Suprapubic skin (tissue), 4 donors: ENCODE measurements around the gene DYNLT1. TPM values are rescaled to one million over a fixed set of nuclear protein-coding genes. Genes with fewer than 3 reads are reported as not detected.

Experiments used
- DNase-seq, 2 donors: peaks; one replicate each; pipeline ENCODE4 v3.0.0-alpha.2; 2019; ENCODE audit warnings: low spot score in 2 of 2
- H3K27ac ChIP-seq: fragments of 200-600 bp; sonication (generic); one replicate; pipeline ENCODE4 v1.5.1; 2019
- H3K27me3 ChIP-seq: fragments of 200-600 bp; sonication (generic); one replicate; pipeline ENCODE4 v1.5.1; 2019
- H3K36me3 ChIP-seq: fragments of 200-600 bp; sonication (generic); one replicate; pipeline ENCODE4 v1.5.1; 2019
- H3K4me1 ChIP-seq: fragments of 200-600 bp; sonication (generic); one replicate; pipeline ENCODE4 v1.5.1; 2019
- H3K4me3 ChIP-seq: fragments of 200-600 bp; sonication (generic); one replicate; pipeline ENCODE4 v1.5.1; 2019; ENCODE audit warnings: mild to moderate bottlenecking
- H3K9me3 ChIP-seq: fragments of 200-600 bp; sonication (generic); one replicate; pipeline ENCODE4 v1.5.1; 2019
- CTCF ChIP-seq, 2 donors: fragments of 200-600 bp in 1 of 2; fragments of 450-650 bp in 1 of 2; sonication (generic) in 1 of 2; IDR thresholded peaks; one replicate each; pipeline ENCODE4 v1.5.1; 2016 to 2019; ENCODE audit warnings: antibody characterized with exemption in 2 of 2, mild to moderate bottlenecking in 1 of 2, moderate library complexity in 1 of 2
- EP300 ChIP-seq: sonication (generic); formaldehyde crosslinking; IDR thresholded peaks from one replicate; pipeline ENCODE4 v1.6.1; 2017; ENCODE audit warnings: antibody characterized with exemption
- POLR2A ChIP-seq, 2 donors: fragments of 450-650 bp; IDR thresholded peaks; one replicate each; pipeline ENCODE4 v1.6.1; 2017; ENCODE audit warnings: antibody characterized with exemption in 2 of 2, mild to moderate bottlenecking in 2 of 2, moderate library complexity in 2 of 2
- POLR2AphosphoS5 ChIP-seq, 3 donors: sonication (generic); formaldehyde crosslinking; IDR thresholded peaks; one replicate each; pipeline ENCODE4 v1.6.1; 2017; ENCODE audit warnings: antibody characterized with exemption in 3 of 3
- WGBS: methylation state at CpG from one replicate; pipeline ENCODE4 v1.1.5; 2018; 5-methylcytosine and 5-hydroxymethylcytosine counted together
- total RNA-seq, 4 donors: library from RNA; depleted of rRNA; stranded (reverse); fragments of >200 nt; gene quantifications; one replicate each; pipeline ENCODE4 v1.1.0, GENCODE V29; 2016

Gene DYNLT1
- total RNA-seq, 4 donors from 2014 or later, result 27.5 to 63.8 (median 49.4) TPM

- H3K27ac ChIP-seq, result no peak overlapping the region
- H3K4me1 ChIP-seq, result peaks cover 13% of the 10 kb centered on the region
- 93% methylated on average over 20 of the region's 20 CpGs for WGBS
- no peak for DNase-seq
- no peak for TF ChIP-seq POLR2A (IDR thresholded peaks at IDR 0.05)
- no peak for TF ChIP-seq POLR2AphosphoS5 (IDR thresholded peaks at IDR 0.05)
- TF ChIP-seq EP300, result no peak
- no peak for TF ChIP-seq CTCF (IDR thresholded peaks at IDR 0.05)
- no peaks in the 10 kb centered on the region for H3K9me3 ChIP-seq
- no peaks in the 10 kb centered on the region for H3K27me3 ChIP-seq
- no peak overlapping the region for H3K4me3 ChIP-seq
- peaks cover 60% of the 10 kb centered on the region for H3K36me3 ChIP-seq
Observed at GRCh38 chr6:158627168-158627939, 17.2 kb downstream of the DYNLT1 start.

- no peak overlapping the region for H3K27ac ChIP-seq
- H3K27me3 ChIP-seq, result no peaks in the 10 kb centered on the region
- H3K4me1 ChIP-seq, result peaks cover 10% of the 10 kb centered on the region
- no peak overlapping the region for H3K4me3 ChIP-seq
- no peaks in the 10 kb centered on the region for H3K9me3 ChIP-seq
- no peak for DNase-seq
- TF ChIP-seq CTCF (IDR thresholded peaks at IDR 0.05) (no peak), POLR2AphosphoS5 (IDR thresholded peaks at IDR 0.05) (no peak), EP300 (no peak), POLR2A (IDR thresholded peaks at IDR 0.05) (no peak)
- peaks cover 67% of the 10 kb centered on the region for H3K36me3 ChIP-seq
- WGBS, result 83% methylated on average over 6 of the region's 6 CpGs
Observed at GRCh38 chr6:158626360-158627167, 18.0 kb downstream of the DYNLT1 start.

- TF ChIP-seq POLR2A (IDR thresholded peaks at IDR 0.05) (no peak), CTCF (IDR thresholded peaks at IDR 0.05) (no peak), EP300 (no peak), POLR2AphosphoS5 (IDR thresholded peaks at IDR 0.05) (no peak)
- no peak overlapping the region for H3K4me3 ChIP-seq
- no peaks in the 10 kb centered on the region for H3K9me3 ChIP-seq
- WGBS, result 91% methylated on average over 15 of the region's 15 CpGs
- DNase-seq, result no peak
- no peak overlapping the region for H3K27ac ChIP-seq
- H3K27me3 ChIP-seq, result no peaks in the 10 kb centered on the region
- H3K4me1 ChIP-seq, result peaks cover 4% of the 10 kb centered on the region
- peaks cover 74% of the 10 kb centered on the region for H3K36me3 ChIP-seq
Observed at GRCh38 chr6:158625881-158626305, 18.6 kb downstream of the DYNLT1 start.

- Histone ChIP-seq H3K36me3 (peaks cover 77% of the 10 kb centered on the region), H3K27me3 (no peaks in the 10 kb centered on the region), H3K4me3 (no peak overlapping the region), H3K9me3 (no peaks in the 10 kb centered on the region), H3K4me1 (no peaks in the 10 kb centered on the region), H3K27ac (no peak overlapping the region)
- 90% methylated on average over 17 of the region's 25 CpGs for WGBS
- no peak for TF ChIP-seq EP300
- TF ChIP-seq CTCF (IDR thresholded peaks at IDR 0.05), result no peak
- no peak for TF ChIP-seq POLR2A (IDR thresholded peaks at IDR 0.05)
- no peak for TF ChIP-seq POLR2AphosphoS5 (IDR thresholded peaks at IDR 0.05)
- DNase-seq, result no peak
Observed at GRCh38 chr6:158624684-158625682, 19.6 kb downstream of the DYNLT1 start.
